Suprapubic skin (tissue), 4 donors: ENCODE data around the gene EYS.

Experiments
- EP300 ChIP-seq: sonication (generic); formaldehyde crosslinking; IDR thresholded peaks from one replicate; pipeline ENCODE4 v1.6.1; 2017; ENCODE audit warnings: antibody characterized with exemption
- POLR2A ChIP-seq, 2 donors: fragments of 450-650 bp; IDR thresholded peaks; one replicate each; pipeline ENCODE4 v1.6.1; 2017; ENCODE audit warnings: antibody characterized with exemption in 2 of 2, mild to moderate bottlenecking in 2 of 2, moderate library complexity in 2 of 2
- POLR2AphosphoS5 ChIP-seq, 3 donors: sonication (generic); formaldehyde crosslinking; IDR thresholded peaks; one replicate each; pipeline ENCODE4 v1.6.1; 2017; ENCODE audit warnings: antibody characterized with exemption in 3 of 3
- TF ChIP-seq, protein P1 (sequence below), 2 donors: fragments of 200-600 bp in 1 of 2; fragments of 450-650 bp in 1 of 2; sonication (generic) in 1 of 2; IDR thresholded peaks; one replicate each; pipeline ENCODE4 v1.5.1; 2016 to 2019; ENCODE audit warnings: antibody characterized with exemption in 2 of 2, mild to moderate bottlenecking in 1 of 2, moderate library complexity in 1 of 2

DNA sequence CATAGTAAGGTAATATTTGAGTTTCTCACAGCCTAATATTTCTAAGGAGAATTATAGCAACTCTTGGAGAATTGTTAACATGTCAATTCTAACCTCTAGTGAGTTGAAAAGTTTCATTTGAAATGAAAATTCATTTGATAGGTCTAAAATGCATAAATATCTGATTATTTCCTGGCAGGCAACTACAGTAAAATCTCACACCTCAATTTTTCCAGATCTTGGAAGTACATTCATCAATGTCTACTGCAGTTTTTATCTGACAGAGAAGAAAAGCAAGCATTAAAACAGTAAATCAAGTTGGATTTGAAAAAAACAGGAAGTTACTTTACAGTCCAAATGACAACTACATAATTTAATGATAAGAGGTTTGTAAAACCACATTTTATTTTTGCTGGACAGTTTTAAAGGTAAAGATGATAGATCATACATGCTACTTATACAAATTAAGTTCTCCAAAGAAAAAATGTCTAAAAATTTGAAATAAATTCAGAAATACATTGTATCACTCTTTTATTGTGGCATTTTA is 631.3 kb downstream of the EYS start:
- TF ChIP-seq, protein P1, sequence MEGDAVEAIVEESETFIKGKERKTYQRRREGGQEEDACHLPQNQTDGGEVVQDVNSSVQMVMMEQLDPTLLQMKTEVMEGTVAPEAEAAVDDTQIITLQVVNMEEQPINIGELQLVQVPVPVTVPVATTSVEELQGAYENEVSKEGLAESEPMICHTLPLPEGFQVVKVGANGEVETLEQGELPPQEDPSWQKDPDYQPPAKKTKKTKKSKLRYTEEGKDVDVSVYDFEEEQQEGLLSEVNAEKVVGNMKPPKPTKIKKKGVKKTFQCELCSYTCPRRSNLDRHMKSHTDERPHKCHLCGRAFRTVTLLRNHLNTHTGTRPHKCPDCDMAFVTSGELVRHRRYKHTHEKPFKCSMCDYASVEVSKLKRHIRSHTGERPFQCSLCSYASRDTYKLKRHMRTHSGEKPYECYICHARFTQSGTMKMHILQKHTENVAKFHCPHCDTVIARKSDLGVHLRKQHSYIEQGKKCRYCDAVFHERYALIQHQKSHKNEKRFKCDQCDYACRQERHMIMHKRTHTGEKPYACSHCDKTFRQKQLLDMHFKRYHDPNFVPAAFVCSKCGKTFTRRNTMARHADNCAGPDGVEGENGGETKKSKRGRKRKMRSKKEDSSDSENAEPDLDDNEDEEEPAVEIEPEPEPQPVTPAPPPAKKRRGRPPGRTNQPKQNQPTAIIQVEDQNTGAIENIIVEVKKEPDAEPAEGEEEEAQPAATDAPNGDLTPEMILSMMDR (IDR thresholded peaks at IDR 0.05): no peak
- no peak for TF ChIP-seq POLR2A (IDR thresholded peaks at IDR 0.05)
- TF ChIP-seq POLR2AphosphoS5 (IDR thresholded peaks at IDR 0.05): no peak
- TF ChIP-seq EP300: no peak
